Prostate gland (tissue), 2 donors: ENCODE data around the gene HBS1L. TPM values are rescaled to one million over a fixed set of nuclear protein-coding genes. Genes with fewer than 3 reads are reported as not detected.

ENCODE experiments used
- DNase-seq: peaks from one replicate; pipeline ENCODE4 v3.0.0-alpha.2; 2019; ENCODE audit warnings: low spot score
- H3K27ac ChIP-seq, 2 donors: fragments of 200-600 bp; sonication (generic); 2 replicates each; pipeline ENCODE4 v1.5.1; 2017 to 2019
- H3K27me3 ChIP-seq: fragments of 200-600 bp; sonication (generic); replicated peaks from 2 replicates; pipeline ENCODE4 v1.5.1; 2019; ENCODE audit not compliant: insufficient read depth
- H3K36me3 ChIP-seq, 2 donors: fragments of 200-600 bp; sonication (generic); 1 replicate in 1 of 2; 2 replicates in 1 of 2; pipeline versions ENCODE4 v1.5.1 to v1.8.1; 2017 to 2019
- H3K4me1 ChIP-seq: fragments of 200-600 bp; sonication (generic); replicated peaks from 2 replicates; pipeline ENCODE4 v1.5.1; 2019
- H3K4me3 ChIP-seq, 2 donors: fragments of 200-600 bp; sonication (generic); 2 replicates each; pipeline ENCODE4 v1.5.1; 2017 to 2019
- H3K9me3 ChIP-seq: fragments of 200-600 bp; sonication (generic); 2 replicates; pipeline ENCODE4 v1.5.1; 2017
- CTCF ChIP-seq, 4 experiments: fragments of 200-600 bp in 2 of 4; fragments of 450-650 bp in 2 of 4; sonication (generic) in 2 of 4; IDR thresholded peaks; 1 replicate in 3 of 4; 2 replicates in 1 of 4; pipeline ENCODE4 v1.5.1; 2016 to 2019; ENCODE audit warnings: antibody characterized with exemption in 4 of 4, mild to moderate bottlenecking in 2 of 4, moderate library complexity in 2 of 4
- POLR2A ChIP-seq: fragments of 450-650 bp; IDR thresholded peaks from one replicate; pipeline ENCODE4 v1.6.1; 2016; ENCODE audit warnings: antibody characterized with exemption, mild to moderate bottlenecking
- POLR2AphosphoS5 ChIP-seq: sonication (generic); formaldehyde crosslinking; IDR thresholded peaks from one replicate; pipeline ENCODE4 v1.6.1; 2017; ENCODE audit warnings: antibody characterized with exemption
- WGBS: methylation state at CpG from one replicate; pipeline ENCODE4 v1.1.5; 2018; 5-methylcytosine and 5-hydroxymethylcytosine counted together
- intact Hi-C: fragments of 100-400 bp; cut with DNase I; formaldehyde crosslinking; loops from one replicate; pipeline ENCODE4 v1.14.2; 2022
- total RNA-seq, 2 donors: library from RNA; depleted of rRNA; stranded (reverse); fragments of >200 nt; gene quantifications; one replicate each; pipeline ENCODE4 v1.1.0, GENCODE V29; 2016

The HBS1L gene
- total RNA-seq, 2 donors from 2014 or later, result 54.2 to 72.1 TPM

GRCh38 chr6:134934793-134935485 lies 119.7 kb downstream of the HBS1L start:
- Histone ChIP-seq H3K36me3 (no peaks in the 10 kb centered on the region), H3K4me3 (no peak overlapping the region), H3K27ac (no peak overlapping the region), H3K4me1 (no peaks in the 10 kb centered on the region), H3K9me3 (no peaks in the 10 kb centered on the region), H3K27me3 (no peaks in the 10 kb centered on the region)
- no peak for TF ChIP-seq POLR2AphosphoS5
- no peak for TF ChIP-seq CTCF (IDR thresholded peaks at IDR 0.05)
- TF ChIP-seq POLR2A, result no peak
- 87% methylated on average over 5 of the region's 5 CpGs for WGBS
- no peak for DNase-seq
- intact Hi-C loops, result no loop called here

GRCh38 chr6:134932535-134933470 lies 121.8 kb downstream of the HBS1L start:
- no peaks in the 10 kb centered on the region for H3K27me3 ChIP-seq
- no peaks in the 10 kb centered on the region for H3K36me3 ChIP-seq
- H3K4me3 ChIP-seq, result no peak overlapping the region
- TF ChIP-seq POLR2A (no peak), CTCF (IDR thresholded peaks at IDR 0.05) (no peak), POLR2AphosphoS5 (no peak)
- H3K9me3 ChIP-seq, result no peaks in the 10 kb centered on the region
- H3K4me1 ChIP-seq, result no peaks in the 10 kb centered on the region
- no peak overlapping the region for H3K27ac ChIP-seq
- no peak for DNase-seq
- WGBS, result 81% methylated on average over 11 of the region's 11 CpGs
- intact Hi-C loops, result no loop called here

GRCh38 chr6:134932098-134932497 lies 122.5 kb downstream of the HBS1L start:
- 72% methylated on average over 5 of the region's 5 CpGs for WGBS
- H3K27me3 ChIP-seq, result no peaks in the 10 kb centered on the region
- intact Hi-C loops, result no loop called here
- DNase-seq, result no peak
- TF ChIP-seq POLR2A (no peak), POLR2AphosphoS5 (no peak), CTCF (IDR thresholded peaks at IDR 0.05) (no peak)
- H3K9me3 ChIP-seq, result no peaks in the 10 kb centered on the region
- no peak overlapping the region for H3K27ac ChIP-seq
- no peaks in the 10 kb centered on the region for H3K4me1 ChIP-seq
- no peaks in the 10 kb centered on the region for H3K36me3 ChIP-seq
- H3K4me3 ChIP-seq, result no peak overlapping the region

- Histone ChIP-seq H3K4me3 (no peak overlapping the region), H3K27me3 (no peaks in the 10 kb centered on the region), H3K9me3 (no peaks in the 10 kb centered on the region), H3K36me3 (no peaks in the 10 kb centered on the region), H3K27ac (no peak overlapping the region), H3K4me1 (no peaks in the 10 kb centered on the region)
- intact Hi-C loops, result no loop called here
- TF ChIP-seq CTCF (IDR thresholded peaks at IDR 0.05), result no peak
- no peak for TF ChIP-seq POLR2A
- TF ChIP-seq POLR2AphosphoS5, result no peak
- DNase-seq, result no peak
- 93% methylated on average over 6 of the region's 6 CpGs for whole genome bisulfite sequencing
These were observed 124.2 kb downstream of the HBS1L start for GRCh38 chr6:134930463-134930862.
